KBM-7 (cell line): ENCODE data around the gene KASH5.

Experiments used
- DNase-seq: peaks from one replicate; pipeline ENCODE4 v3.0.0-alpha.2; 2015
- in situ Hi-C: fragments of 300-500 bp; cut with MboI; formaldehyde crosslinking; loops from 2 replicates; pipeline ENCODE4 v1.14.3; 2020; ENCODE audit warnings: low sequenced_read_pairs, low pct_unique_long_range_greater_than_20kb, mixed read lengths

The KASH5 gene

DNA sequence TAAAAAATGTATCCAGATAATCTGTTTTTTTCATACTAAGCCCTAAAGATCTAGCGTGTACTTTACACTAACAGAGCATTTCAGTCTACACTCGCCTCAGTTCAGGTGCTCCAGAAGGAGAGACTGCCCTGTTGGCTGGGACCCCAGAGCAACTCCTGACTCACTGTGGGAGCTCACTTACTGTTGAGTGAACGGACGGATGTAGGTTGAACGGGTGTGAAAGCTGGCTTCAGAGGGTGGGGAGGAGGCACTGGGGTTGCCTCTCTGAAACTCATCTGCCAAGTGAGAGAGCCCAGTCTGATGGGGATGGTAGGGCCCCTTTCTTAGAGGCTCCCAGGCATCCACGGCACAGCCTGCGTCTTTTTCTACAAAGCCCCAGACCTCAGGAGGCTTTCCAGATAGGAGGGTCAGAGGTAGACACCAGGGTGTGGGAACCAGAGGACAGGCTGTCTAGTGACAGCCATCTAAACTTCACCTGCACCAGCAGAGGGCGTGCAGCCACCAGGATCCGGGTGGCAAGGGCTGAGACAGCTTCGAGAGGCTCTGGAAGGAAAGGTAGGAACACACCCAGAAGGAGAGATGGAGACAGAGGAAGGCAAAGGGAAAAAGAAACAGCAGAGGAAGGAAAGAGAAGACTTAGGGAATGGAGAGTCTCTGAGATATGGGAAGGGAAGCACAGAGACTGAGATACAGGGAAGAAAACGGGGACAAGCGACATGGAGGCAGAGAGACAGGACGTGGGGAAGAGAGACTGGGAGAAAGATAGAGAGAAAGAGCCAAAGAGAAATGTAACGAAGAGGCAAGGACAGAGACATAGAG is 3.7 kb downstream of the KASH5 start:
- peak; percentile 74 for DNase-seq
- in situ Hi-C loops, result no loop called here

DNA sequence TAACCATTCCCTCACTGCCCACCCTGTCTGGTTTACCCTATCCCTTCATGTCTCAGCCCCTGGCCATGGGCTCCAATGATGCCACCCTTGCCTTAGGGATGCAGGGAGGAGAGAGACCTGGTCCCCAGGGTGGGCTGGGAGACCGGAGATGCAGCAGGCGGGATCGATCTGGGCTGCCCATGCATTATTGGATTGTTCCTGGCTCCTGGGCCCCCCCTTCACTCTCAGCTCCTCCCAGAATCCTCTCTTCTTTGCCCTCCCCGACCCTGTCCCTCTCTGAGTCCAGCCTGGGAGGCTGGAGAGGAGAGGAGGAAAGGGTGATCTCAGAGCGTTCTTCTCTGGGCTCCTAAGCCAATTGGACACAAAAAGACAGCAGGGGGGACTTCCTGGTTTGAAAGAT is 5.8 kb downstream of the KASH5 start:
- DNase-seq, result no peak
- in situ Hi-C loops, result no loop called here

DNA sequence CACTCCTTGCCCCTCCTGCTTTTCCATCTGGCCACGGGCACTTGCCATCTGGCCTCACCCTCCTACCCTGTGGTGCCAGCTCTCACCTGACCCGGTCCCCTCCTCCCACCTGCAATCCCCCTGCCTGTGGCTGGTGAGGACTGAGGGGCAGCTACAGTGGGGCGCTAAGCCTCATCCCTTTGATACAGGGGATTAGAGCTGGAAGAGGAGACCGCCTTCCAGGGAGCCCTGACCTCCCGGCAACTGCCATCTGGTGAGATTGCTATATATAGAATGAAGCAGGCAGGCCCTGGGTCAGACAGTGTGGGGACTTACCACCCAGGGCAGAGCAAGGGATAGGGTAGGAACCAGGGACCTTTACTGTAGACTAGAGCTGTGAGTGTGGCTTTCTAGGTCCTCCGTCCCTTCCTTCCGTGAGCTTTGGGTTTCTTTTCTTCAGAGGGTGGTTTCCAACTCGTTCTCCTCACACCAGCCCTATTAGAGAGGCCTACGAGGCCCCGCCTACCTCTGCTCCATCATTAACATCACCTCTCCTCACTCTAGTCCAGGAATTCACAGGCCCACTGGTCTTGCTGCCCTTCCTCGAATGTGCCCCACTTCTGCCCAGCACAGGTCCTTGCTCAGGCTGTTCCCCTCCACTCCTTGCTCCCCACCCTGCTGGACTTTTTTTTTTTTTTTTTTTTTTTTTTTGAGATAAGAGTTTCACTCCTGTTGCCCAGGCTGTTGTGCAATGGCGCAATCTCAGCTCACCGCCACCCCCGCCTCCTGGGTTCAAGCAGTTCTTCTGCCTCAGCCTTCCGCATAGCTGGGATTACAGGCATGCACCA is 7.7 kb downstream of the KASH5 start:
- DNase-seq, result no peak
- in situ Hi-C loops, result no loop called here

DNA sequence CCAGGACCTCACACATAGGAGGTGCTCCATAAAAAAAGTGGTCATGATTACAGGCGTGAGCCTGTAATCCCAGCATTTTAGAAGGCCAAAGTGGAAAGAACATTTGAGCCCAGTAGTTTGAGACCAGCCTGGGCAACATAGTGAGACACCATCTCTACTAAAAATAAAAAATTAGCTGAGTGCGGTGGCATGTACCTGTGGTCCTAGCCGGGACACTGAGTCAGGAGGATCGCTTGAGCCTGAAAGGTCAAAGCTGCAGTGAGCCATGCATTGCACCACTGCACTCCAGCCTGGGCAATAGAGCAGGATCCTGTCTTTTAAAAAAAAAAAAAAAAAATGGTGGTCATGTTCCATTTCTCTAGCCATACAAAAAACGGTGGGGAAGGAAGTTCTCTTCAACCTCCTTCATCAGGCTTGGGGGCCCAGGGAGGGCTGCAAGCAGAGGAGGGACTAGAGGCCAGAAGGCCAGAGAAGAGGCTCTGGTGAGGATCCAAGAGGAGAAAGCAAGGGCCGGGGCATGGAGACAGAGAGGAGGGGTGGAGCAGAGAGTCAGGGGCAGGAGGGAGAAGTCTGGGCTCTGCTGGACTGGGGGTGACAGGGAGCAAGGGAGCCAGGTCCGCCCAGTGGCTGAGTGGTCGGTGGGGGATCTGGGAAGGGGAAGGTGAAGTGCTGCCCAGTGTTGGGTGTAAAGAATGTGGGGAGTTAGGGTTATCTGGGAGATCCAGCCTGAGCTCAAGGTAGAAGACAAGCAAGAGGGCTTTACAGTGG is 8.9 kb downstream of the KASH5 start:
- DNase-seq, result no peak
- in situ Hi-C loops, result no loop called here

DNA sequence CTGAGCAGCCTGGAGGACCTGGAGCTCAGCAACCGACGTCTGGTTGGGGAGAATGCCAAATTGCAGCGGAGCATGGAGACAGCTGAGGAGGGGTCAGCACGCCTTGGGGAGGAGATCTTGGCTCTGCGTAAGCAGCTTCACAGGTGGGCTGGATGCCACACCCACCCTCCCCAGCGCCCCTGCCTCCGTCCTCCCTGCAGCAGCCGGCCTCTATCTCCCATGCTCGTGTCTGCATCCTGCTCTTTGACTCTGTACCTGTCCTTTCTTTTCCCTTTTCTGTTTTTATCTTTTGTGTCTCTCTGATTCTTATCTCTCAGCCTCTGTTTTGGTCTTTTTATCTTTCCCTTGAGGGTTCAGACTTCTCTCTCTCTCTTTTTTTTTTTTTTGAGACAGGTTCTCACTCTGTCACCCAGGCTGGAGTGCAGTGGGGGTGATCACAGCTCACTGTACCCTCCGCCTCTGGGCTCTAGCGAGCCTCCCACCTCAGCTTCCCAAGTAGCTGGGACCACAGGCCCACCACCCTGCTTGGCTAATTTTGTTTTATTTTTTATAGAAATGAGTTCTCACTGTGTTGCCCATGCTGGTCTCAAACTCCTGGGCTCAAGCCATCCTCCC is 10.1 kb downstream of the KASH5 start:
- in situ Hi-C loops, result no loop called here
- DNase-seq, result no peak

DNA sequence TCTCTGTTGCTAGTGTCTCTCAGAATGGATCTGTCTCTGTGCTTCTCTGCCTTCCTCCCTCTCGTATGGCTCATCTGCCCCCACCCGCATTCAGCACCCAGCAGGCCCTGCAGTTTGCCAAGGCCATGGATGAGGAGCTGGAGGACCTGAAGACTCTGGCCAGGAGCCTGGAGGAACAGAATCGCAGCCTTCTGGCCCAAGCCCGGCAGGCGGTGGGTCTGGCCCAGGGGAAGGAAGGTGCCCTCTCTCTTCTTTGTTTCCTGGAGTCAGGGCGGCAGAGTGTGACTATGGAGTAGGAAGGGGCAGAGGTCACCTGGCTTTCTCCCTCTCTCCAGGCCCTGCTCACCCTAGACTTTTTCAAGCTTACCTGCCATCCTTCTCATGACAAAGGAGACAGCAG is 10.9 kb downstream of the KASH5 start:
- in situ Hi-C loops, result no loop called here
- no peak for DNase-seq

DNA sequence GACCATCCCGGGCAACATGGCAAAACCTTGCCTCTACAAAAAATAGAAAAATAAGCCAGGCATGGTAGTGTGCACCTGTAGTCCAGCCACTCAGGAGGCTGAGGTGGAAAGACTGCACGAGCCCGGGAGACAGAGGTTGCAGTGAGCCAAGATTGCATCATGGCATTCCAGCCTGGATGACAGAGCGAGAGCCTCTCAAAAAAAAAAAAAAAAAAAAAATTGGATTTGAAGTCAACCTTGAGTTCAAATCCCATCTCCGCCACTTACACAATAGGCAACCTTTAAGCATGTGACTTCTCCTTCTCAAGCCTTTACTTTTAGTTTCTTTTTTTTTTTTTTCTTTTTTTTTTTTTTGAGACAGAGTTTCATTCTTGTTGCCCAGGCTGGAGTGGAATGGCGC is 12.0 kb downstream of the KASH5 start:
- no peak for DNase-seq
- in situ Hi-C loops, result no loop called here

DNA sequence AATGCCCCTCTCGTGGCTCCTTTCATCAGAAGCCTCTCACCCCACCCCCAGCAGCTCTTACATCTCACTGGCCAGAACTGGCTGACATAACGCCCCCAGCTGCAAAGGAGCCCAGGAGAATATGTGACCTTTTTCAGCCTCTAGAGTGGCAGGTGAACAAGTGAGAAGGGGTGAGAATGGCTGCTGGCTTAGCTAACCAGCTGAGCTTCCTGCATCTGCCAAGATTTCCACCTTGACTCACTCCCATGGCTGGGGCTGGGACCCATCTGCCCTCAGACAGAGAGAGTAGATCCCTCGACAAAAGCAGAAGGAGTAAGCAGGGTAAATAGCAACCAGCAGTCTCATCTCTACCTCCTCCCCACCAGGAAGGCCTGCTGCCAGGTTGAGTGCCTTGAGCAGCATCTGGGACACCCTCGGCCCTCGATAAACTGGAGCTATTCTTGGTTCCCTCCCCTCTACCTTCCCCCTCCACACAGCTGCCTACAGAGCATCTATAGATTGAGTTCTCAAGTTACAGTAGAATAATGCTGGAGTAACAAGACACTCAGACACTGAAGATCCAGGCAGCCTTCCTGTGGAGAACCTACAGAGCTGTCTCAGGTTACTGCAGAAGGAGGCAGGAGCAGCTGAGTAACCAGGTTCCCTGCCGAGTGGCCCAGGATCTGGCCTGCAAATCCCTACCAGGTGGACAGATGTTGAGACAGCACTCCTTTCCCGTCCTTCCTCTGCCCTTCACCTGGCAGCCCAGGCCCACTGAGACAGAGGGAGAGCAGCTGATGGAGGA is 15.5 kb downstream of the KASH5 start:
- in situ Hi-C loops, result no loop called here
- DNase-seq, result peak; percentile 14

DNA sequence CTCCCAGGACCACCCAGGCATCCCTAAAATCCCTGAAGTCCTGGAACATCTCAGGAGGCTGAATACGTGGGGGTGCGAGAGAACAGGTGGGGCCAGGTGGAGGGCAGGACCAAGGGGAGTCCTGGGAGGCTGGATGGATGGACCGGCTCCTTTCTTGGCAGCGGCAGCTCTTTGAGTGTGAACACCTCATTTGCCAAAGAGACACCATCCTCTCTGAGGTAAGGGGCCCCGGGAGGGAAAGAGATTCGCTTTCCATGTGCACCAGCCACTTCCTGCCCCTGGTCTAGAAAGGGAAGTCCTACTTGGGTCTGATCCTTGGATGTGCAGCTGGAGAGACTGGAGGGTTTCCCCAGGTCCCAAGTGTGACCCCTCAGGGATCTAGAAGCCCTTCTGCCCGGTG is 19.0 kb downstream of the KASH5 start:
- in situ Hi-C loops, result no loop called here

DNA sequence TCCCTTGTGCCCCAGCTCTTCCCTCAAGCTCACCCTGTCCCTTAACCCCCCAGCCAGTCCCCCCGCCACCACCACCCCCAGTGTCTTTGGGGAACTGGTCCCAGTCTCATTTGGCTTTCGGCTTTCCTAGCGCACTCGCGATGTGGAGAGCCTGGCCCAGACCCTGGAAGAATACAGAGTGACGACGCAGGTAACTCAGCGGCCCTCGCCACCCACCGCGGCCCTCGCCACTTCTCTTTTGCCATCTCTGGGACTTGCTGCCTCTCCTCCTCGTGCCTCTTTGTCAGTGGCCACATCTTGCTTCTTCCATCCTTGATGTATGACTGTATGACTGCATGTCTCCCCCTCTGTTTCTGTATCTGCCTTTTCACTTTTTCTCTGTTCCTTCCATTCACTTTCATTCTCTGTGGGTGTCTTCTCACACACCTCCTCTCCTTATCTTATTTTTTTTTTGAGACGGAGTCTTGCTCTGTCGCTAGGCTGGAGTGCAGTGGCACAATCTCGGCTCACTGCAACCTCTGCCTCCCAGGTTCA is 19.5 kb downstream of the KASH5 start:
- DNase-seq, result no peak
- in situ Hi-C loops, result no loop called here

More for the DNA sequence above, 19.0 kb downstream of the KASH5 start:
- DNase-seq, result no peak

DNA sequence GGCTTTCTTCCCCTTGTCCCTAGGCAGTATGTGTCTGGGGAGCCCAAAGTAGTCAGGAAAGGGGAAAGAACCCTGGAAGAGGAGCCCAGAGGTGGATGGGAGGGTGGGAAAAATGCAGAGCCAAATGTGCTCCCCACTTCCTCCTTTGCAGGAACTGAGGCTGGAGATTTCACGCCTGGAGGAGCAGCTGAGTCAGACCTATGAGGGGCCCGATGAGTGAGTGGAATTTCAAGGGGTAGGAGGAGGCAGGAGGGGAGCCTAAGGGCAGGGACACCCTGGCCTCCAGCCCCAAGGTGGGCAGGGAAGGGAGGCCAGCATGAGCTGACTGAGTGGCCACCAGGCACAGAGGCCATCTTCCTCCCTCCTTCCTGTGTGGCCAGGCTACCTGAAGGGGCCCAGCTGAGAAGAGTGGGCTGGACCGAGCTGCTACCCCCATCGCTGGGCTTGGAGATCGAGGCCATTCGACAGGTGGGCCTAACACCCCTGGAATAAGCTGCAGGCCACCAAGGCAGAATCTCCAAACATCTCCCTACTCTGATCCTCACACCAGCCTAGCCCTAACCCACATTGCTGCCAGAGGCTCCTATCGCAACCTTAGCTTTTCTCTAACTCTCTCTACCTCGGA is 20.9 kb downstream of the KASH5 start:
- in situ Hi-C loops, result no loop called here
- DNase-seq, result peak; percentile 57

DNA sequence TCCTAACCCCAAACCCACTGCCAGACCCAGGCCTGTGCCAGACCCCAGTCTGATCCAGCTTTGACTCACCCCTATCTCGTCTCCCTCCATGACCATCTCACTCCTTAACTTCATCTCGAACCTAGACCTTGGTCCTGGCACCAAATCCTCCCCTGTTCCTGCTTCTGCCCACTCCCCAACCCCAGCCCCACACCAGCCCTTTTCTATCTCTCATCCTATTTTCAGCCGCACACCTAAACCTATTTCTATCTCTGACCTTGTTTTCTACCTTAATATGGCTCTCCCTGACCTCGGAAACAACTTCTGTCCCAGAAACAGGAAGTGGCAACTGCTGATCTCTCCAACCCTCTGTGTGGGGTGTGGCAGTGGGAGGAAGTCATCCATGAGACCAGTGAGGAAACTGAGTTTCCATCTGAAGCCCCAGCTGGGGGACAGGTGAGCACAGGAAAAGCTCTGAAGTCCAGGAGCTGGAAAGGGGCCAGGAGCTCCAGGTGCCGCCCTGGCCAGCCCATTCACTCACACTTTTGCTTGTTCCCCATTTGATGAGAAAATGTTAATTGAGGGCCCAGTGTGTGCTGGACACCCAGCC is 21.5 kb downstream of the KASH5 start:
- in situ Hi-C loops, result no loop called here
- DNase-seq, result peak; percentile 65

DNA sequence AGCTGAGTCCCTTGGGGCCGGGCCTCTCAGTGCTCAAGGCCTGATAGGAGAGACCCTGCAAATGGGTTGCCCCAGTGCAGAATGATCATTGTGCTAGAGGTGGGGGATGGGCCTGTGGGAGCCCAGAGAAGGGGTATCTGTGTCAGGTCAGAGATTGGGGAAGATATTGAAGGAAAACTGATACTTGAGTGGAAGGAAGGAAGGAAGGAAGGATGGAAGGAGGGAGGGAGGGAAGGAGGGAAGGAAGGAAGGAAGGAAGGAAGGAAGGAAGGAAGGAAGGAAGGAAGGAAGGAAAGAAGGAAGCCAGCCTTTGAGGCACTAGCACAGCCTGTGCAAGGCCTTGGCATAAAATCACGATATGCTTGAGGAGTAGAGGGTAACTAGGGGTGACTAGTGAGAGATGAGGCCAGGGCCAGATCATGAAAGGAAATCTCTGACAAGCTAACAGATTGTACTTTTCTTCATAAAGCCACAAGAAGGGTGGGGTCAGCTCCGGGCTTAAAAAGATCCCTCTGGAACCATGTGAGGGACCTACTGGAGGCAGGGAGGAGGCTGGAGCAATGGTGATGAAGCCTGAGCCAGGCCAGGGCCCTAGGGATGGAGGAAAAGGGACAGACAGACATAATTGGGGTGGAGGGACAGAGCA is 23.8 kb downstream of the KASH5 start:
- in situ Hi-C loops, result no loop called here

DNA sequence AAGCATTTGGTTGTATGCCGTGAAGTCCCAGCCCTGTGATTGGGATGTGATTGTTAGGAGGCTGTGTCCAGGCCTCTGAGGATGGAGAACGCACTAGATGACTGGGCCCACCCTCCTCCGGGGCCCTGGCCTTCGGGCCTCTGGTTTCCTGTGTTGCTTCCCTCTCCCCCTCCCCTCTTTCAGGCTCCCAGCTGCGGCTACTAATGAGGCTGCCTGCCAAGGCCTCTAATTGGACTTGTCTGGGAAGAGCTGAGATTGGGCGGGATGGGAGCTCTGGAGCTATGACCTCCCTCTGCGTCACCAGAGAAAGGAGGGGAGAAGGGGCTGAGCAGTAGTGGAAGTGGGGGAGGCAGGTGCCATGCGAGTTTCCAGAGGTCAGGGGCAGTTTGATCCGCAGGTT is 25.3 kb downstream of the KASH5 start:
- in situ Hi-C loops, result no loop called here

More for the DNA sequence above, 23.8 kb downstream of the KASH5 start:
- no peak for DNase-seq

DNA sequence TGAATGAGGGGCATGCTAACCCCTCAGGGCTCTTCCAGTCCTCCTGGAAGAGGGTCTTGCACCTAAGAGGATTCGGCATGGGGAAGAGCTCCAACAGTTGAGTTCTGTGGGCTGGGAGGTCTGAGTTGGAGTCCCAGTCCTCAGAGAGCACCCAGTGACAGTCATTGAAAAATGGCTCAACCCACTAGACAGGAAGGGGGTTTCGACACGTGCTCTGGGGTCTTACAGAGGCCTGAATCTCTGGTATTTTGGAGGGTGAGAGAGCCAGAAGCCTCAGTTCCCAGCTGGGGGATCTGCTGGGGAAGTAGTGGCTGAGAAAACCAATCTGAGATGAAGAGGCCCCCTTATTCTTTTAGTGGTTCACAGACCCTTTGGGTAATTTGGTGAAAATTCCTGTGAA is 26.2 kb downstream of the KASH5 start:
- DNase-seq, result no peak
- in situ Hi-C loops, result no loop called here

More for the DNA sequence above, 25.3 kb downstream of the KASH5 start:
- DNase-seq, result no peak

DNA sequence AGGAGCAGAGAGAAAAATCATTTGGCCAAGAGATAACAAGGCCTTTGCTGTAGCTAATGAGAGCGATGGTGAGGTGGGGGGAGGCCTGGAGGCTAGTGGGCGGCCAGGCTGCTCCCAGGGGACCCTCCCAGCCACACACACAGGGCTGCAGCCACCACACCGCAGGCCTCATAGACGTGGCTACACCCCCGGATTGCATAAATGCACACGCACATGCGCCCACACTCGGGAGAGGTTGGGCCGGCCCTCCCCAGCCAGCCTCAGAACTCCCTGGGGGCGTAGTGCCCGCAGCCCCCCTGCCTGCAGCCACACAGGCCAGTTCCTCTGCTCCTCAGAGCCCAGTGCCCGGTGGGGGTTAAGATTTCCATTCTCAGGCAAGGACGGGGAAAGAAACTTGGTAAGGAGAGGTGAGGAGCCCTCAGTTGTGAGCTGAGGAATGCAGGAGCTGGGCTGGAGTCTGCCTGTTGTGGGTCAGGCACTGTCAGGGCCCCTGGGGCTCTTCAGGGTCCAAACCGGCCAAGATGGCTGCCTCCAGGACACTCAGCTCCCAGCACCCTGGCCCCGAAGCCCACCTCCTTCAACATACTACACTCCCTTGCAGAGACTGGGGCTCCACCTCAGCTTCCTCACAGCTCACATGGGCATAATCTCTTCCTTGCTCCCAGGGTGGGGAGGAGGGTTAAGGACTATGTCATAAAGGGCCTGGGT is 27.2 kb downstream of the KASH5 start:
- in situ Hi-C loops, result no loop called here
- DNase-seq, result peak; percentile 39

DNA sequence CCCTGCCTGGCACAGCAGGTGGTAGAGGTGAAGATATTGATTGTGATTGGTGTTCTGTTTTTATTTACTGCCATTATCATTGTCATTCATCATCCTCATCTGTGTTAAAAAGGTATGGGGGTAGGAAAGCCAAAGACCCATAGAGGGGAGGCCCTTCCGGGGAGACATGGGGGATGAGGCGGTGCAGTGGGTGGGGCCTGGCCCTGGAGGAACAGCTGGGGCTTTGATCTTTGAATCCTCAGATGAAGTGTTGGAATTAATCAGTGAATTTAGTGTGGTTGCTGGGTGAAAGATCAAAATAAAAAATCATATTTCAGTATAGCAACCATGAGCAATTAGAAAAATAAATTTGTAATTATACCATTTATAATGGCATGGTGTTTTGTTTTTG is 27.8 kb downstream of the KASH5 start:
- in situ Hi-C loops, result no loop called here
- DNase-seq, result no peak
